GM12878 (cell line): ENCODE measurements around the gene SLC13A3. TPM values are rescaled to one million over a fixed set of nuclear protein-coding genes. Genes with fewer than 3 reads are reported as not detected.

Experiments used
- CBFB ChIP-seq: IDR thresholded peaks from 2 replicates; pipeline ENCODE4 v1.6.1; 2016; ENCODE audit warnings: antibody characterized with exemption, low read depth
- CTCF ChIP-seq, 3 experiments: IDR thresholded peaks in 2 of 3; conservative IDR thresholded peaks in 1 of 3; 2 replicates each; pipeline ENCODE4 v1.5.1; 2011; ENCODE audit warnings: low read depth in 3 of 3, low read length in 3 of 3, mild to moderate bottlenecking in 3 of 3, control low read depth in 2 of 3, moderate library complexity in 2 of 3, inconsistent platforms in 1 of 3, mixed read lengths in 1 of 3; ENCODE audit not compliant: control insufficient read depth in 2 of 3, insufficient read depth in 1 of 3; ENCODE audit errors: extremely low read depth in 1 of 3
- ELK1 ChIP-seq: IDR thresholded peaks from 2 replicates; pipeline ENCODE4 v1.6.1; 2012; ENCODE audit warnings: low read depth, low read length, improper control_type of control experiment
- FOXM1 ChIP-seq: IDR thresholded peaks from 2 replicates; pipeline ENCODE4 v1.6.1; 2012; ENCODE audit warnings: low read depth, mild to moderate bottlenecking, inconsistent platforms, low read length, moderate library complexity
- IKZF1 ChIP-seq: fragments of 450-650 bp; conservative IDR thresholded peaks from 2 replicates; pipeline ENCODE4 v1.6.1; 2017; ENCODE audit warnings: antibody characterized with exemption, mild to moderate bottlenecking
- LARP7 ChIP-seq: fragments of 450-650 bp; IDR thresholded peaks from 2 replicates; pipeline ENCODE4 v1.6.1; 2017; ENCODE audit warnings: mild to moderate bottlenecking
- MLLT1 ChIP-seq: fragments of 450-650 bp; IDR thresholded peaks from 2 replicates; pipeline ENCODE4 v1.6.1; 2016; ENCODE audit warnings: mild to moderate bottlenecking
- MYB ChIP-seq: fragments of 150-350 bp; IDR thresholded peaks from 2 replicates; pipeline ENCODE4 v1.6.1; 2014; ENCODE audit warnings: mild to moderate bottlenecking, low read depth, low read length, borderline replicate concordance
- NR2C1 ChIP-seq: fragments of 450-650 bp; IDR thresholded peaks from 2 replicates; pipeline ENCODE4 v1.6.1; 2017; ENCODE audit warnings: antibody characterized with exemption, mild to moderate bottlenecking, moderate library complexity
- NR2F1 ChIP-seq: fragments of 450-650 bp; conservative IDR thresholded peaks from 2 replicates; pipeline ENCODE4 v1.6.1; 2017; ENCODE audit warnings: mild to moderate bottlenecking
- PKNOX1 ChIP-seq: fragments of 450-650 bp; IDR thresholded peaks from 2 replicates; pipeline ENCODE4 v1.6.1; 2016; ENCODE audit warnings: mild to moderate bottlenecking
- PML ChIP-seq: IDR thresholded peaks from 2 replicates; pipeline ENCODE4 v1.6.1; 2012; ENCODE audit warnings: low read length, inconsistent platforms
- RB1 ChIP-seq: fragments of 450-650 bp; formaldehyde crosslinking; IDR thresholded peaks from 2 replicates; pipeline ENCODE4 v1.6.1; 2017; ENCODE audit warnings: mild to moderate bottlenecking, borderline replicate concordance
- RELA ChIP-seq: fragments of 450-650 bp; IDR thresholded peaks from 2 replicates; pipeline ENCODE4 v1.8.0; 2014; ENCODE audit warnings: borderline replicate concordance; ENCODE audit not compliant: partially characterized antibody
- SIX5 ChIP-seq: IDR thresholded peaks from 2 replicates; pipeline ENCODE4 v1.6.1; 2011; ENCODE audit warnings: mild to moderate bottlenecking, low read depth, low read length, moderate library complexity; ENCODE audit not compliant: severe bottlenecking
- SMARCA5 ChIP-seq: fragments of 450-650 bp; IDR thresholded peaks from 2 replicates; pipeline ENCODE4 v1.6.1; 2017; ENCODE audit warnings: mild to moderate bottlenecking
- SMC3 ChIP-seq: IDR thresholded peaks from 2 replicates; pipeline ENCODE4 v1.6.1; 2011; ENCODE audit warnings: low read length, improper control_type of control experiment, borderline replicate concordance
- TCF12 ChIP-seq: IDR thresholded peaks from 2 replicates; pipeline ENCODE4 v1.6.1; 2011; ENCODE audit warnings: low read depth, mild to moderate bottlenecking, low read length
- ZBTB4 ChIP-seq: fragments of 450-650 bp; formaldehyde crosslinking; IDR thresholded peaks from 2 replicates; pipeline ENCODE4 v1.4.0; 2022; ENCODE audit warnings: mild to moderate bottlenecking, moderate library complexity
- ZNF207 ChIP-seq: fragments of 450-650 bp; IDR thresholded peaks from 2 replicates; pipeline ENCODE4 v1.6.1; 2014; ENCODE audit warnings: antibody characterized with exemption, mild to moderate bottlenecking, borderline replicate concordance
- ZNF274 ChIP-seq: IDR thresholded peaks from one replicate; pipeline ENCODE4 v1.8.0; 2011; ENCODE audit not compliant: insufficient read length, insufficient read depth
- polyA plus RNA-seq, 11 experiments: library from polyadenylated mRNA; depleted of rRNA in 4 of 11; unstranded in 6 of 11; stranded (reverse) in 5 of 11; fragments of >200 nt; fragmentation: Nextera tagmentation in 4 of 11; fragmentation: Illumina TruSeq in 1 of 11; extraction: Ambion mirVana in 4 of 11; extraction: Trizol in 1 of 11; gene quantifications; 1 replicate in 1 of 11; 2 replicates in 10 of 11; pipeline versions ENCODE4 v1.2.1 to v1.2.3, GENCODE V29; 2011 to 2016; ENCODE audit warnings: inconsistent platforms in 2 of 11, missing spikeins in 2 of 11, low read depth in 1 of 11
- total RNA-seq, 4 experiments: library from RNA; depleted of rRNA in 3 of 4; stranded (reverse); fragments of >200 nt in 3 of 4; fragmentation: Illumina TruSeq in 1 of 4; extraction: Trizol in 1 of 4; gene quantifications; 2 replicates each; pipeline versions ENCODE4 v1.2.1 to v1.2.3, GENCODE V29; 2013 to 2021

Gene SLC13A3
- total and polyA plus RNA-seq, 10 of the 15 experiments (the other 5 are each of a cell fraction or from before 2014, with no cell fraction given), result 0.03 to 0.76 (median 0.07) TPM; not detected in 4

- TF ChIP-seq LARP7 (peak; percentile 95), MLLT1 (peak; percentile 58; the same call in 1 of the 2 replicates), SIX5 (no peak), PML (0 out of 2 replicates have a peak, but pooled peaks have one; percentile 54), MYB (no peak), NR2C1 (no peak), SMC3 (no peak), NR2F1 (no peak), ZNF274 (no peak), FOXM1 (no peak), CBFB (peak; percentile 74; the same call in 1 of the 2 replicates), PKNOX1 (peak; percentile 53; the same call in 1 of the 2 replicates), SMARCA5 (peak; percentile 87), RELA (no peak), ELK1 (0 out of 2 replicates have a peak, but pooled peaks have one; percentile 30), IKZF1 (peak; percentile 86), RB1 (0 out of 2 replicates have a peak, but pooled peaks have one; percentile 64), ZNF207 (no peak; the same call in 1 of the 2 replicates), TCF12 (peak; percentile 70), CTCF (IDR thresholded peaks at IDR 0.05 in 2 of 3, conservative IDR thresholded peaks at IDR 0.05 in 1 of 3; ENCODE audit: control insufficient read depth in 2 of 3, extremely low read depth in 1 of 3, insufficient read depth in 1 of 3, low read depth in 3 of 3, low read length in 3 of 3) (peak in 1 of 3 experiments; percentile 26; a peak in 1 of 6 replicates), ZBTB4 (no peak)
Observed at GRCh38 chr20:46689082-46689753, 38.0 kb upstream of the SLC13A3 start, which contains the start of gene TP53RK (continued).
